Measurements from ENCODE around the gene RNF166. TPM values are rescaled to one million over a fixed set of nuclear protein-coding genes. Genes with fewer than 3 reads are reported as not detected.
"Not testable (repeated sequence)": the region's sequence is repeated elsewhere in the genome, so short reads cannot be mapped to it uniquely, and the experiment has no call there.

RNF166 gene
- total and polyA plus RNA-seq, 2 donors (not counting 3 experiments of a cell fraction or from before 2014, with no cell fraction given): 27.6 to 38.8 TPM

DNA sequence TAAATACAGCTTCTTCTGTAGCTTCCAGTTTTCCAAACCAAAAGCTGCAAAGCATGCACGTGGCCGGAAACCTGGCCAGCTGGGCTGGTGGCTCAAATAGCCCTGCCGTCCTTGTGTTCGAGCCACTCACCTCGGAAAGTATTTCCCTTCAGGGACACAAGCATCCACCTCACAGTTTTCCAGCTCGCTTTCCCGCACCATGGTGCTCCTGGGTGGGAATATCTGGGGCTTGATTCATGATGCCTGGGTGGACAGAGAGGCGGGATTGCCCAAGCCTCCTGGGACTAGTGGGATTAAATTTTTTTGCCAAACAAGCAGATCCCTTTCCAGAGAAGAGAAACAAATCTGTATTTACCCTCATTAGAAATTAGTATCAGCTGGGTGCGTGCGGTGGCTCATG, 36.2 kb downstream of the RNF166 start:
- no TSS peak for BruUV-seq (replicated peaks)

GRCh38 chr16:88669493-88669892, 36.7 kb downstream of the RNF166 start:
- H3K27me3 ChIP-seq (ENCODE audit: control insufficient read depth in 2 of 2, insufficient read depth in 2 of 2, low read length in 2 of 2); H3K27ac ChIP-seq (ENCODE audit: insufficient read depth, low read depth, low read length); H3K9ac ChIP-seq (replicated peaks; ENCODE audit: extremely low read depth, insufficient read depth, low read length); H3K36me3 ChIP-seq (ENCODE audit: control insufficient read depth in 2 of 2, extremely low read depth in 1 of 2, insufficient read depth in 2 of 2, low read length in 2 of 2); H3K9me3 ChIP-seq (replicated peaks; ENCODE audit: control insufficient read depth, insufficient read depth, low read length); BruUV-seq (replicated peaks); dilution Hi-C loops (cut with MboI; ENCODE audit: extremely low pct_ligation_motif_present, low sequenced_read_pairs); intact Hi-C loops (cut with micrococcal nuclease); DNase-seq (ENCODE audit: low read depth, low spot score); H4K20me1 ChIP-seq (replicated peaks; ENCODE audit: control insufficient read depth, extremely low read depth, insufficient read depth, low read length); H3K9me1 ChIP-seq (replicated peaks; ENCODE audit: control insufficient read depth, extremely low read depth, insufficient read depth, low read length); FAIRE-seq; H2AFZ ChIP-seq (ENCODE audit: low read depth, low read length); H3K4me1 ChIP-seq (ENCODE audit: control insufficient read depth, extremely low read depth, insufficient read depth, low read length); H3K4me3 ChIP-seq (replicated peaks in 1 of 3; ENCODE audit: insufficient read depth in 1 of 3, low read depth in 1 of 3, low read length in 3 of 3); POLR2A ChIA-PET; H3K79me2 ChIP-seq (ENCODE audit: control insufficient read depth, insufficient read depth, low read length); H3K4me2 ChIP-seq (ENCODE audit: insufficient read depth, low read length): not testable (repeated sequence)
- CTCF ChIA-PET: interaction anchor here (1.1 kb wide), 1 partner anchor 16 kb away, joined by 4 read pairs; no protein-coding TSS in a partner anchor

More for the DNA sequence above, 36.2 kb downstream of the RNF166 start:
- TF ChIP-seq POLR2A (IDR thresholded peaks at IDR 0.05; ENCODE audit: low read depth, low read length): no peak
- no peak overlapping the region for H3K4me3 ChIP-seq (replicated peaks in 1 of 3; ENCODE audit: insufficient read depth in 1 of 3, low read depth in 1 of 3, low read length in 3 of 3)
- H3K9me1 ChIP-seq (replicated peaks; ENCODE audit: control insufficient read depth, extremely low read depth, insufficient read depth, low read length): no peaks in the 10 kb centered on the region
- no peak for DNase-seq (ENCODE audit: low read depth, low spot score)
- H2AFZ ChIP-seq (ENCODE audit: low read depth, low read length): no peak overlapping the region
- no peaks in the 10 kb centered on the region for H4K20me1 ChIP-seq (replicated peaks; ENCODE audit: control insufficient read depth, extremely low read depth, insufficient read depth, low read length)
- H3K9me3 ChIP-seq (replicated peaks; ENCODE audit: control insufficient read depth, insufficient read depth, low read length): no peaks in the 10 kb centered on the region
- CTCF ChIA-PET: interaction anchor here (1.1 kb wide), 1 partner anchor 15 kb away, joined by 4 read pairs; no protein-coding TSS in a partner anchor
- intact Hi-C loops (cut with micrococcal nuclease) (no loop called here), dilution Hi-C loops (cut with MboI; ENCODE audit: extremely low pct_ligation_motif_present, low sequenced_read_pairs) (no loop called here)
- FAIRE-seq: no peak
- no peaks in the 10 kb centered on the region for H3K27me3 ChIP-seq (ENCODE audit: control insufficient read depth in 2 of 2, insufficient read depth in 2 of 2, low read length in 2 of 2)
- H3K27ac ChIP-seq (ENCODE audit: insufficient read depth, low read depth, low read length): no peak overlapping the region
- H3K79me2 ChIP-seq (ENCODE audit: control insufficient read depth, insufficient read depth, low read length): no peaks in the 10 kb centered on the region
- peaks cover 0 to 2% of the 10 kb centered on the region in 2 experiments for H3K36me3 ChIP-seq (ENCODE audit: control insufficient read depth in 2 of 2, extremely low read depth in 1 of 2, insufficient read depth in 2 of 2, low read length in 2 of 2)
- H3K4me2 ChIP-seq (ENCODE audit: insufficient read depth, low read length): no peak overlapping the region
- POLR2A ChIA-PET: no interaction called here
- H3K9ac ChIP-seq (replicated peaks; ENCODE audit: extremely low read depth, insufficient read depth, low read length): no peak overlapping the region
- H3K4me1 ChIP-seq (ENCODE audit: control insufficient read depth, extremely low read depth, insufficient read depth, low read length): peaks cover 5% of the 10 kb centered on the region

GRCh38 chr16:88667461-88667860, 38.7 kb downstream of the RNF166 start:
- FAIRE-seq (peak; percentile 37), DNase-seq (ENCODE audit: low read depth, low spot score) (no peak)
- H3K4me3 ChIP-seq (replicated peaks in 1 of 3; ENCODE audit: insufficient read depth in 1 of 3, low read depth in 1 of 3, low read length in 3 of 3): no peak overlapping the region
- H3K9me3 ChIP-seq (replicated peaks; ENCODE audit: control insufficient read depth, insufficient read depth, low read length): no peaks in the 10 kb centered on the region
- H3K27me3 ChIP-seq (ENCODE audit: control insufficient read depth in 2 of 2, insufficient read depth in 2 of 2, low read length in 2 of 2): no peaks in the 10 kb centered on the region
- no peak overlapping the region for H3K9ac ChIP-seq (replicated peaks; ENCODE audit: extremely low read depth, insufficient read depth, low read length)
- H4K20me1 ChIP-seq (replicated peaks; ENCODE audit: control insufficient read depth, extremely low read depth, insufficient read depth, low read length): no peaks in the 10 kb centered on the region
- BruUV-seq (replicated peaks): no TSS peak
- H3K27ac ChIP-seq (ENCODE audit: insufficient read depth, low read depth, low read length): no peak overlapping the region
- TF ChIP-seq CTCF (IDR thresholded peaks at IDR 0.05; ENCODE audit: extremely low read depth in 1 of 2, insufficient read depth in 1 of 2, low read depth in 1 of 2, low read length in 2 of 2) (peak in 1 of 2 donors; percentile 20), POLR2A (IDR thresholded peaks at IDR 0.05; ENCODE audit: low read depth, low read length) (no peak)
- H3K9me1 ChIP-seq (replicated peaks; ENCODE audit: control insufficient read depth, extremely low read depth, insufficient read depth, low read length): no peaks in the 10 kb centered on the region
- H3K4me1 ChIP-seq (ENCODE audit: control insufficient read depth, extremely low read depth, insufficient read depth, low read length): peaks cover 16% of the 10 kb centered on the region
- no peaks in the 10 kb centered on the region for H3K36me3 ChIP-seq (ENCODE audit: control insufficient read depth in 2 of 2, extremely low read depth in 1 of 2, insufficient read depth in 2 of 2, low read length in 2 of 2)
- peaks cover 4% of the 10 kb centered on the region for H3K79me2 ChIP-seq (ENCODE audit: control insufficient read depth, insufficient read depth, low read length)
- no peak overlapping the region for H3K4me2 ChIP-seq (ENCODE audit: insufficient read depth, low read length)
- dilution Hi-C loops (cut with MboI; ENCODE audit: extremely low pct_ligation_motif_present, low sequenced_read_pairs): no loop called here
- intact Hi-C loops (cut with micrococcal nuclease): no loop called here
- H2AFZ ChIP-seq (ENCODE audit: low read depth, low read length): no peak overlapping the region
- ChIA-PET CTCF (no interaction called here), POLR2A (no interaction called here)

Data from endothelial cell of umbilical vein (primary cell).